Measurements from ENCODE around the gene LRFN3.
"Not testable (repeated sequence)": the region's sequence is repeated elsewhere in the genome, so short reads cannot be mapped to it uniquely, and the experiment has no call there.

The LRFN3 gene

GRCh38 chr19:35905178-35905727 lies 30.9 kb upstream of the LRFN3 start:
- Histone ChIP-seq H3K27ac (ENCODE audit: poor library complexity, severe bottlenecking) (no peak overlapping the region), H3K9me3 (ENCODE audit: severe bottlenecking) (no peaks in the 10 kb centered on the region), H3K4me3 (ENCODE audit: severe bottlenecking) (no peak overlapping the region), H3K27me3 (ENCODE audit: insufficient read depth, poor library complexity, severe bottlenecking) (no peaks in the 10 kb centered on the region), H3K36me3 (ENCODE audit: low read depth) (no peaks in the 10 kb centered on the region), H3K4me1 (ENCODE audit: insufficient read depth, poor library complexity, severe bottlenecking) (peaks cover 6% of the 10 kb centered on the region)
- ATAC-seq (ENCODE audit: low read depth): no peak
- TF ChIP-seq, protein P1, sequence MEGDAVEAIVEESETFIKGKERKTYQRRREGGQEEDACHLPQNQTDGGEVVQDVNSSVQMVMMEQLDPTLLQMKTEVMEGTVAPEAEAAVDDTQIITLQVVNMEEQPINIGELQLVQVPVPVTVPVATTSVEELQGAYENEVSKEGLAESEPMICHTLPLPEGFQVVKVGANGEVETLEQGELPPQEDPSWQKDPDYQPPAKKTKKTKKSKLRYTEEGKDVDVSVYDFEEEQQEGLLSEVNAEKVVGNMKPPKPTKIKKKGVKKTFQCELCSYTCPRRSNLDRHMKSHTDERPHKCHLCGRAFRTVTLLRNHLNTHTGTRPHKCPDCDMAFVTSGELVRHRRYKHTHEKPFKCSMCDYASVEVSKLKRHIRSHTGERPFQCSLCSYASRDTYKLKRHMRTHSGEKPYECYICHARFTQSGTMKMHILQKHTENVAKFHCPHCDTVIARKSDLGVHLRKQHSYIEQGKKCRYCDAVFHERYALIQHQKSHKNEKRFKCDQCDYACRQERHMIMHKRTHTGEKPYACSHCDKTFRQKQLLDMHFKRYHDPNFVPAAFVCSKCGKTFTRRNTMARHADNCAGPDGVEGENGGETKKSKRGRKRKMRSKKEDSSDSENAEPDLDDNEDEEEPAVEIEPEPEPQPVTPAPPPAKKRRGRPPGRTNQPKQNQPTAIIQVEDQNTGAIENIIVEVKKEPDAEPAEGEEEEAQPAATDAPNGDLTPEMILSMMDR (IDR thresholded peaks at IDR 0.05; ENCODE audit: poor library complexity, severe bottlenecking): no peak
- no peak for DNase-seq (ENCODE audit: low spot score)

GRCh38 chr19:35907377-35907745 lies 28.8 kb upstream of the LRFN3 start:
- Histone ChIP-seq H3K36me3 (ENCODE audit: low read depth) (no peaks in the 10 kb centered on the region), H3K4me3 (ENCODE audit: severe bottlenecking) (no peak overlapping the region), H3K27ac (ENCODE audit: poor library complexity, severe bottlenecking) (no peak overlapping the region), H3K9me3 (ENCODE audit: severe bottlenecking) (no peaks in the 10 kb centered on the region), H3K4me1 (ENCODE audit: insufficient read depth, poor library complexity, severe bottlenecking) (no peaks in the 10 kb centered on the region), H3K27me3 (ENCODE audit: insufficient read depth, poor library complexity, severe bottlenecking) (no peaks in the 10 kb centered on the region)
- no peak for ATAC-seq (ENCODE audit: low read depth)
- DNase-seq (ENCODE audit: low spot score): no peak
- TF ChIP-seq, protein P1 (IDR thresholded peaks at IDR 0.05; ENCODE audit: poor library complexity, severe bottlenecking): no peak

- Histone ChIP-seq H3K27me3 (ENCODE audit: insufficient read depth, poor library complexity, severe bottlenecking) (no peaks in the 10 kb centered on the region), H3K27ac (ENCODE audit: poor library complexity, severe bottlenecking) (no peak within 1 kb of the TSS), H3K4me1 (ENCODE audit: insufficient read depth, poor library complexity, severe bottlenecking) (no peaks in the 10 kb centered on the region), H3K4me3 (ENCODE audit: severe bottlenecking) (no peak within 1 kb of the TSS), H3K36me3 (ENCODE audit: low read depth) (no peaks in the 10 kb centered on the region), H3K9me3 (ENCODE audit: severe bottlenecking) (no peaks in the 10 kb centered on the region)
- no peak for DNase-seq (ENCODE audit: low spot score)
- ATAC-seq (ENCODE audit: low read depth): no peak
- TF ChIP-seq, protein P1 (IDR thresholded peaks at IDR 0.05; ENCODE audit: poor library complexity, severe bottlenecking): no peak
Observed at GRCh38 chr19:35908010-35908441, 28.1 kb upstream of the LRFN3 start, which contains the start of gene TYROBP. TYROBP (minus strand) TSS chr19:35908295; CDS start chr19:35908228, 67 bp downstream.

DNA sequence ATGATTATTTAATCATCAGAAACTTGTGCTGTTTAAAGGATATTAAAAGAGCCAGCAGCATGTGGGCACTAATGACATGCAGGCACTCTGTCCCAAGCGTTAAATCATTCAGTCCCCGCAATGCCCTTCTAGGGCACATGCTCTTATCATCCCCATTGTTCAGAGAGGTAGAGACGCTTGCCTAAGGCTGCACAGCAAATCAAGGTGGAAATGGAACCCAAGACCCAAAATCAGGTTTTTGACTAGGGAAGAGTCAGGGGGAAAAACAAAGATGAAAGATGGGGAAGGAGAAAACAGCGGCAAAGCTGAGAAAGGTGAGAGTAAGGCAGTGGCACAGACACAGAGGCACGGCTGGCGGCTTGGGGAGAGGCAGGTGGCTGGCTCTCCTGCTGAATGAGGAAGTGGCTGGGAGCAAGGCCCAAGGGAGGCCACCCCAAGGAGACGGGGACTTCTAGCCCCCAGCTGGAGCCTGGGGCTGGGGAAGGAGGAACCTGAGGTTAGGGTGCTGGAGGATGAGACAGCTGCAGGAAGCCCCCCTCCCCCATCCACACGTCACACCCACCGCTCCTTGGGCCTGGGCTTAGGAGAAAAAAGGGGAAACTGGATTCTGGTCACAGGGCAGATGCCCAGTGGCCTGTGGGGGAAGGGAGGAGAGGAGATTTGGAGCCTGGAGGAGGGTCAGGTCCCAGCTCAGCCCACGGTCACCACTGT lies 27.0 kb upstream of the LRFN3 start:
- Histone ChIP-seq H3K27ac (ENCODE audit: poor library complexity, severe bottlenecking) (no peak overlapping the region), H3K36me3 (ENCODE audit: low read depth) (no peaks in the 10 kb centered on the region), H3K27me3 (ENCODE audit: insufficient read depth, poor library complexity, severe bottlenecking) (no peaks in the 10 kb centered on the region), H3K4me1 (ENCODE audit: insufficient read depth, poor library complexity, severe bottlenecking) (no peaks in the 10 kb centered on the region), H3K9me3 (ENCODE audit: severe bottlenecking) (no peaks in the 10 kb centered on the region), H3K4me3 (ENCODE audit: severe bottlenecking) (no peak overlapping the region)
- TF ChIP-seq, protein P1 (IDR thresholded peaks at IDR 0.05; ENCODE audit: poor library complexity, severe bottlenecking): no peak
- no peak for ATAC-seq (ENCODE audit: low read depth)
- no peak for DNase-seq (ENCODE audit: low spot score)

GRCh38 chr19:35909684-35910035 lies 26.5 kb upstream of the LRFN3 start:
- Histone ChIP-seq H3K27me3 (ENCODE audit: insufficient read depth, poor library complexity, severe bottlenecking) (no peaks in the 10 kb centered on the region), H3K4me3 (ENCODE audit: severe bottlenecking) (no peak overlapping the region), H3K4me1 (ENCODE audit: insufficient read depth, poor library complexity, severe bottlenecking) (no peaks in the 10 kb centered on the region), H3K27ac (ENCODE audit: poor library complexity, severe bottlenecking) (no peak overlapping the region), H3K9me3 (ENCODE audit: severe bottlenecking) (no peaks in the 10 kb centered on the region), H3K36me3 (ENCODE audit: low read depth) (no peaks in the 10 kb centered on the region)
- TF ChIP-seq, protein P1 (IDR thresholded peaks at IDR 0.05; ENCODE audit: poor library complexity, severe bottlenecking): no peak
- DNase-seq (ENCODE audit: low spot score) (no peak), ATAC-seq (ENCODE audit: low read depth) (no peak)

DNA sequence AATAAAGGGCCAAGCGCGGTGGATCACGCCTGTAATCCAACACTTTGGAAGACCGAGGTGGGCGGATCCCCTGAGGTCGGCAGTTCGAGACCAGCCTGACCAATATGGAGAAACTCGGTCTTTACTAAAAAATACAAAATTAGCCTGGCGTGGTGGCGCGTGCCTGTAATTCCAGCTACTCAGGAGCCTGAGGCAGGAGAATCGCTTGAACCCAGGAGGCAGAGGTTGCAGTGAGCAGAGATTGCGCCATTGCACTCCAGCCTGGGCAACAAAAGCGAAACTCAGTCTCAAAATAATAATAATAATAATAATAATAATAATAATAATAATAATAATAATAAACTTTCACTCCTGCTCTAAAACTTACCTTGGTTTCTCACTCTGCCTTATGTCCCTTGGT lies 25.8 kb upstream of the LRFN3 start:
- H3K4me1 ChIP-seq (ENCODE audit: insufficient read depth, poor library complexity, severe bottlenecking); H3K27me3 ChIP-seq (ENCODE audit: insufficient read depth, poor library complexity, severe bottlenecking); H3K36me3 ChIP-seq (ENCODE audit: low read depth); H3K27ac ChIP-seq (ENCODE audit: poor library complexity, severe bottlenecking); H3K4me3 ChIP-seq (ENCODE audit: severe bottlenecking); H3K9me3 ChIP-seq (ENCODE audit: severe bottlenecking); ATAC-seq (ENCODE audit: low read depth); DNase-seq (ENCODE audit: low spot score): not testable (repeated sequence)
